GM10248 (cell line): ENCODE results near the gene TAS2R13.

Experiments used
- CTCF ChIA-PET: fragments of 300-600 bp; sonication (Branson Sonifier 250); formaldehyde crosslinking; extraction: SDS; loops from one replicate; lab custom pipeline; 2021; ENCODE audit warnings: antibody characterized with exemption; lab: Yijun Ruan, JAX
- POLR2A ChIA-PET: fragments of 350-650 bp; sonication (Branson Sonifier 250); formaldehyde crosslinking; extraction: SDS; loops from one replicate; lab custom pipeline; 2020; ENCODE audit warnings: antibody characterized with exemption; lab: Yijun Ruan, JAX
- DNase-seq: peaks from one replicate; pipeline ENCODE4 v3.0.0; 2012; ENCODE audit errors: extremely low spot score
- CTCF ChIP-seq: IDR thresholded peaks from 2 replicates; pipeline ENCODE4 v1.5.1; 2012; ENCODE audit warnings: mild to moderate bottlenecking, low read depth; ENCODE audit errors: extremely low read depth, missing control alignments, control extremely low read depth

The TAS2R13 gene

GRCh38 chr12:10919809-10920208, 10.4 kb upstream of the TAS2R13 start:
- POLR2A ChIA-PET: no interaction called here
- DNase-seq: no peak
- TF ChIP-seq CTCF: no peak
- CTCF ChIA-PET: no interaction called here

GRCh38 chr12:10910380-10910779, 1.0 kb upstream of the TAS2R13 start:
- no peak for TF ChIP-seq CTCF
- DNase-seq: no peak
- POLR2A ChIA-PET: no interaction called here
- CTCF ChIA-PET: no interaction called here

GRCh38 chr12:10904686-10905085, 4.7 kb downstream of the TAS2R13 start:
- ChIA-PET CTCF (no interaction called here), POLR2A (no interaction called here)
- DNase-seq: no peak
- no peak for TF ChIP-seq CTCF

DNA sequence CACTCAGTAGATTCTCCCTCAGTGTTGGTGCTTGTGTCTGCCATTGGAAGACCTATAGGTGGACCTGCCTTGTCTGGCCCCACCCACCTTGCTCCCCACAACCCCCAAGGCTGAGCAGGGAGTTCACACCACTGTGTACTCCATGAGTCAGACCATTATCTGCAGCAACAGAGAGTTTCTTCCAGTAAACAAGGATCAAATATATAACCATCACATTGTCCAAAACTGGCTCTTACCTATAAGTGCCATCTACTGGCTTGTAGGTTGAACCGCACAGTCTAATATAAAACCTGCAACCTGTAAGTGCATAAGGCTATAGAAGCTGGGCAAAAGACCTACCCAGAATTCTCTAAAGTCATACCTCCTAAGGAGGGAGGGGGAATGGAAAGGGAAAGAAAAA, 7.9 kb downstream of the TAS2R13 start:
- CTCF ChIA-PET: interaction anchor here (1.4 kb wide), 1 partner anchor 9 kb away, joined by 3 read pairs; no protein-coding TSS in a partner anchor
- DNase-seq: no peak
- POLR2A ChIA-PET: no interaction called here
- TF ChIP-seq CTCF: no peak

DNA sequence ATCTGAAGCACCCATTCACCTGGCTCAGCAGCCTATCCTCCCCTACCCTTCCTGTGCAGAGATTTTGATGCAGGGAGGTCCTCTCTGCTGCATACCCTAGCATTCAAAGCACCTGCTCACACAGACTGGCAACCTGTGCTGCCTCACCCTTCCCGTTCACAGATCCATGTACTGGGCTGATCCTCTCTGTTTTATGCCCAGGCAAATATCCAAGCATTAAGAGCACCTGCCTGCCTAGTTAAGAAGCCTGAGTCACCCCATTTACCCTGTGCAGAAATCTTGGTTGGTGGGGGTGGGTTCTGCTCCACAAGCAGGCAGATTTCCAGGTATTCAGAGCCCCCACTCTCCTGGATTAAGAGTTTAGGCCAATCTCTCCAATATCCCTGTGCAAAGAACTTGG, 8.4 kb downstream of the TAS2R13 start:
- ChIA-PET CTCF (interaction anchor here (1.4 kb wide), 1 partner anchor 9 kb away, joined by 3 read pairs; no protein-coding TSS in a partner anchor), POLR2A (no interaction called here)
- TF ChIP-seq CTCF: no peak
- no peak for DNase-seq

- CTCF ChIA-PET: interaction anchor here (1.4 kb wide), 2 partner anchors 8 to 23 kb away, joined by 3 read pairs; no protein-coding TSS in a partner anchor
Measured at GRCh38 chr12:10900530-10900929, 8.8 kb downstream of the TAS2R13 start.

More at GRCh38 chr12:10900530-10900929, 8.8 kb downstream of the TAS2R13 start:
- TF ChIP-seq CTCF: no peak
- DNase-seq: no peak
- POLR2A ChIA-PET: no interaction called here
